GM12878 (cell line): ENCODE data around the gene WBP1L. TPM values are rescaled to one million over a fixed set of nuclear protein-coding genes. Genes with fewer than 3 reads are reported as not detected.

Experiments used
- ATAC-seq: fragments of 200-7000 bp; cut with Tn5 transposase; 3 replicates; pipeline ENCODE4 v1.9.1; 2020; ENCODE audit warnings: mild to moderate bottlenecking, moderate library complexity
- BruUV-seq: library from RNA; stranded (reverse); fragments of 400-500 nt; replicated peaks from 2 replicates; lab custom pipeline; 2021; lab: Mats Ljungman, UMichigan
- CTCF ChIA-PET: fragments of 300-600 bp; sonication (Branson Sonifier 250); formaldehyde crosslinking; extraction: SDS; loops from one replicate; lab custom pipeline; 2021; ENCODE audit warnings: inconsistent platforms; lab: Yijun Ruan, JAX
- POLR2A ChIA-PET: fragments of 350-600 bp; formaldehyde crosslinking; extraction: SDS; loops from one replicate; lab custom pipeline; 2021; ENCODE audit warnings: inconsistent platforms; lab: Charles Lee
- RAD21 ChIA-PET: fragments of 300-600 bp; sonication (Branson Sonifier 250); formaldehyde crosslinking; loops from one replicate; lab custom pipeline; 2023; ENCODE audit warnings: antibody characterized with exemption; ENCODE audit not compliant: unreplicated experiment; lab: Charles Lee
- SMC1A ChIA-PET: fragments of 300-600 bp; sonication (Branson Sonifier 250); formaldehyde crosslinking; loops from one replicate; lab custom pipeline; 2023; ENCODE audit not compliant: unreplicated experiment, uncharacterized antibody; lab: Charles Lee
- DNase-seq: peaks from one replicate; pipeline ENCODE4 v3.0.0-alpha.2; 2011; ENCODE audit warnings: low read depth, low spot score
- FAIRE-seq: peaks from 3 replicates; lab custom pipeline; 2011; peaks lifted over from hg19 to GRCh38; lab: Jason Lieb, UNC
- H2AFZ ChIP-seq: 2 replicates; pipeline ENCODE4 v1.6.0; 2011; ENCODE audit warnings: low read depth, low read length, control low read depth; ENCODE audit not compliant: control insufficient read depth
- H3K27ac ChIP-seq: 2 replicates; pipeline ENCODE4 v1.5.1; 2011; ENCODE audit warnings: control low read depth; ENCODE audit not compliant: control insufficient read depth, insufficient read depth
- H3K27me3 ChIP-seq, 2 experiments: replicated peaks in 1 of 2; 2 replicates each; pipeline versions ENCODE4 v1.6.0 to v1.6.1; 2011; ENCODE audit warnings: low read length in 1 of 2; ENCODE audit not compliant: control insufficient read depth in 2 of 2, insufficient read depth in 2 of 2
- H3K36me3 ChIP-seq, 2 experiments: 2 replicates each; pipeline ENCODE4 v1.5.1; 2011; ENCODE audit warnings: low read length in 1 of 2; ENCODE audit not compliant: control insufficient read depth in 2 of 2, insufficient read depth in 2 of 2
- H3K4me1 ChIP-seq: 2 replicates; pipeline ENCODE4 v1.6.1; 2011; ENCODE audit warnings: mild to moderate bottlenecking, low read length, moderate library complexity, mixed read lengths; ENCODE audit not compliant: control insufficient read depth, insufficient read depth
- H3K4me2 ChIP-seq: 2 replicates; pipeline ENCODE4 v1.6.0; 2011; ENCODE audit warnings: control low read depth; ENCODE audit not compliant: control insufficient read depth, insufficient read depth
- H3K4me3 ChIP-seq: fragments of 200-600 bp; sonication (generic); 2 replicates; pipeline ENCODE4 v1.5.1; 2016
- H3K79me2 ChIP-seq: 2 replicates; pipeline ENCODE4 v1.6.0; 2011; ENCODE audit warnings: low read length; ENCODE audit not compliant: control insufficient read depth, insufficient read depth
- H3K9ac ChIP-seq: 2 replicates; pipeline ENCODE4 v1.8.0; 2011; ENCODE audit warnings: low read length, control low read depth, mixed read lengths; ENCODE audit not compliant: control insufficient read depth, insufficient read depth
- H3K9me3 ChIP-seq: replicated peaks from 3 replicates; pipeline ENCODE4 v1.5.1; 2011; ENCODE audit warnings: mild to moderate bottlenecking, low read length; ENCODE audit not compliant: control insufficient read depth, insufficient read depth
- H4K20me1 ChIP-seq: 2 replicates; pipeline ENCODE4 v1.6.0; 2011; ENCODE audit not compliant: control insufficient read depth, insufficient read depth
- BMI1 ChIP-seq: fragments of 450-650 bp; IDR thresholded peaks from 2 replicates; pipeline ENCODE4 v1.6.1; 2016; ENCODE audit warnings: mild to moderate bottlenecking, moderate library complexity, borderline replicate concordance
- EZH2 ChIP-seq: IDR thresholded peaks from 2 replicates; pipeline ENCODE4 v1.6.1; 2012; ENCODE audit warnings: low read depth, mild to moderate bottlenecking, control low read depth, inconsistent platforms, low read length, borderline replicate concordance; ENCODE audit not compliant: control insufficient read depth
- HDGF ChIP-seq: fragments of 450-650 bp; IDR thresholded peaks from 2 replicates; pipeline ENCODE4 v1.6.1; 2016; ENCODE audit warnings: antibody characterized with exemption
- JUNB ChIP-seq: IDR thresholded peaks from 2 replicates; pipeline ENCODE4 v1.6.1; 2016; ENCODE audit warnings: antibody characterized with exemption, mild to moderate bottlenecking
- RCOR1 ChIP-seq: conservative IDR thresholded peaks from 2 replicates; pipeline ENCODE4 v1.6.1; 2012; ENCODE audit warnings: low read depth, low read length, improper control_type of control experiment
- SMAD1 ChIP-seq: fragments of 450-650 bp; IDR thresholded peaks from 2 replicates; pipeline ENCODE4 v1.6.1; 2018; ENCODE audit warnings: mild to moderate bottlenecking, low read depth; ENCODE audit not compliant: partially characterized antibody
- SUZ12 ChIP-seq: fragments of 200-600 bp; sonication (generic); IDR thresholded peaks from one replicate; pipeline ENCODE4 v1.6.1; 2018; ENCODE audit warnings: antibody characterized with exemption, mild to moderate bottlenecking; ENCODE audit not compliant: unreplicated experiment
- TAF1 ChIP-seq: IDR thresholded peaks from 2 replicates; pipeline ENCODE4 v1.6.1; 2011; ENCODE audit warnings: mild to moderate bottlenecking, low read depth, low read length, borderline replicate concordance
- ZNF217 ChIP-seq: fragments of 450-650 bp; IDR thresholded peaks from 2 replicates; pipeline ENCODE4 v1.6.1; 2017; ENCODE audit warnings: antibody characterized with exemption, mild to moderate bottlenecking
- WGBS: methylation state at CpG from one replicate; pipeline ENCODE4 v1.1.6; 2016; ENCODE audit warnings: low lambda C conversion rate; ENCODE audit not compliant: insufficient replicate concordance, insufficient coverage; ENCODE audit errors: missing lambda C conversion rate; 5-methylcytosine and 5-hydroxymethylcytosine counted together
- in situ Hi-C: fragments of 300-500 bp; cut with MboI; formaldehyde crosslinking; loops from 9 replicates; pipeline ENCODE4 v1.14.3; 2018; ENCODE audit warnings: mixed read lengths
- intact Hi-C: fragments of 100-400 bp; cut with micrococcal nuclease; formaldehyde crosslinking; loops from one replicate; pipeline ENCODE4 v1.14.2; 2022; ENCODE audit not compliant: unreplicated experiment
- polyA plus RNA-seq, 11 experiments: library from polyadenylated mRNA; depleted of rRNA in 4 of 11; unstranded in 6 of 11; stranded (reverse) in 5 of 11; fragments of >200 nt; fragmentation: Nextera tagmentation in 4 of 11; fragmentation: Illumina TruSeq in 1 of 11; extraction: Ambion mirVana in 4 of 11; extraction: Trizol in 1 of 11; gene quantifications; 1 replicate in 1 of 11; 2 replicates in 10 of 11; pipeline versions ENCODE4 v1.2.1 to v1.2.3, GENCODE V29; 2011 to 2016; ENCODE audit warnings: inconsistent platforms in 2 of 11, missing spikeins in 2 of 11, low read depth in 1 of 11
- total RNA-seq, 4 experiments: library from RNA; depleted of rRNA in 3 of 4; stranded (reverse); fragments of >200 nt in 3 of 4; fragmentation: Illumina TruSeq in 1 of 4; extraction: Trizol in 1 of 4; gene quantifications; 2 replicates each; pipeline versions ENCODE4 v1.2.1 to v1.2.3, GENCODE V29; 2013 to 2021
- TF ChIP-seq, protein P1 (sequence below): fragments of 450-650 bp; IDR thresholded peaks from 2 replicates; pipeline ENCODE4 v1.6.1; 2017; ENCODE audit warnings: mild to moderate bottlenecking
- TF ChIP-seq, protein P2 (sequence below): fragments of 150-350 bp; IDR thresholded peaks from 2 replicates; pipeline ENCODE4 v1.6.1; 2016; ENCODE audit warnings: low read depth, low read length

Gene WBP1L
- total and polyA plus RNA-seq, 10 of the 15 experiments (the other 5 are each of a cell fraction or from before 2014, with no cell fraction given) = 3.7 to 18.8 (median 12.3) TPM

DNA sequence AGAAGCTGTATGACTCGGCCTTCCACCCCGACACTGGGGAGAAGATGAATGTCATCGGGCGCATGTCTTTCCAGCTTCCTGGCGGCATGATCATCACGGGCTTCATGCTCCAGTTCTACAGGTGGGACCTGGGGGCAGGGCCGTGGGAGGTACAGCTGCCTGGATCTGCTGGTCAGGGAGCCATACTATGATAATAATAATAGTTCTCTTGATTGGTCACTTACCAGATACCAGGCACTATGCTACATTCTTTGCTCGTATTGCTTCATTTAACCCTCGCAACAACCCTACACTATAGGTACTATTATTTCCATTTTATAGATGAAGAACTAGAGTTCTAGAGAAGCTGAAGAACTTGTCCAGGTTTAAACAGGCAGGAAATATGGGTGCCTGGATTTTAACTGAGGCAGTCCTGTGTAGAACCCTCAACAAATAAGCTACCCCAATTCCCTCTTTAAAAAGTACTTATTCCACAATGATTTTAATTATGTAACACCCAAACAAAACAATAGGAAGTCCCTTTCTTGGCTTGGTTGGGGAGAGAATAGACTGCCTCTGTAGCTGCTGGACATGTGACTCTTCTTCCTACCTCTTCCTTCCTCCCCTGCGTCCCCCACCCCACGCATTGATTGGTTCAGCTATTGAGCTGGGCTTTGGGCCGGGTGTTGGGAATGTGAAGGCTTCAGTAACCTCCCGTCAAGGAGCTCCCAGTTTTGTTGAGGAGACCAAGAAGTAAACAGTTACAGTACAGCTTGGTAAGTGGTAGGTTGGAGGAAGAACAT, 16.5 kb upstream of the WBP1L start:
- no peaks in the 10 kb centered on the region for H3K27me3 ChIP-seq
- no peaks in the 10 kb centered on the region for H3K79me2 ChIP-seq
- ATAC-seq (no peak), FAIRE-seq (no peak), DNase-seq (no peak)
- in situ Hi-C loops = loop anchor here (5.0 kb wide), 1 partner anchor 175 kb away; no protein-coding TSS in a partner anchor
- no TSS peak for BruUV-seq
- no peak overlapping the region for H3K4me3 ChIP-seq
- ChIA-PET CTCF (interaction anchor here (0.6 to 2.9 kb wide), 11 partner anchors 11 to 260 kb away, joined by 3 to 13 read pairs (median 4); partner anchors contain the start of genes ARL3 and SFXN2), POLR2A (interaction anchor here (0.5 to 1.9 kb wide), 4 partner anchors 11 to 530 kb away, joined by 3 to 5 read pairs (median 4); no protein-coding TSS in a partner anchor), SMC1A (interaction anchor here (0.5 to 2.4 kb wide), 4 partner anchors 12 to 175 kb away, joined by 3 to 13 read pairs (median 3); partner anchors contain the start of genes ARL3 and SFXN2), RAD21 (interaction anchor here (1.0 to 2.4 kb wide), 2 partner anchors 12 to 174 kb away, joined by 5 to 10 read pairs; no protein-coding TSS in a partner anchor)
- H3K4me1 ChIP-seq = no peaks in the 10 kb centered on the region
- TF ChIP-seq BMI1 (no peak), SMAD1 (no peak), RCOR1 (no peak), EZH2 (no peak), TAF1 (no peak), SUZ12 (no peak), ZNF217 (no peak), JUNB (no peak), HDGF (no peak)
- TF ChIP-seq, protein P1, sequence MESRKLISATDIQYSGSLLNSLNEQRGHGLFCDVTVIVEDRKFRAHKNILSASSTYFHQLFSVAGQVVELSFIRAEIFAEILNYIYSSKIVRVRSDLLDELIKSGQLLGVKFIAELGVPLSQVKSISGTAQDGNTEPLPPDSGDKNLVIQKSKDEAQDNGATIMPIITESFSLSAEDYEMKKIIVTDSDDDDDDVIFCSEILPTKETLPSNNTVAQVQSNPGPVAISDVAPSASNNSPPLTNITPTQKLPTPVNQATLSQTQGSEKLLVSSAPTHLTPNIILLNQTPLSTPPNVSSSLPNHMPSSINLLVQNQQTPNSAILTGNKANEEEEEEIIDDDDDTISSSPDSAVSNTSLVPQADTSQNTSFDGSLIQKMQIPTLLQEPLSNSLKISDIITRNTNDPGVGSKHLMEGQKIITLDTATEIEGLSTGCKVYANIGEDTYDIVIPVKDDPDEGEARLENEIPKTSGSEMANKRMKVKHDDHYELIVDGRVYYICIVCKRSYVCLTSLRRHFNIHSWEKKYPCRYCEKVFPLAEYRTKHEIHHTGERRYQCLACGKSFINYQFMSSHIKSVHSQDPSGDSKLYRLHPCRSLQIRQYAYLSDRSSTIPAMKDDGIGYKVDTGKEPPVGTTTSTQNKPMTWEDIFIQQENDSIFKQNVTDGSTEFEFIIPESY = no peak
- TF ChIP-seq, protein P2, sequence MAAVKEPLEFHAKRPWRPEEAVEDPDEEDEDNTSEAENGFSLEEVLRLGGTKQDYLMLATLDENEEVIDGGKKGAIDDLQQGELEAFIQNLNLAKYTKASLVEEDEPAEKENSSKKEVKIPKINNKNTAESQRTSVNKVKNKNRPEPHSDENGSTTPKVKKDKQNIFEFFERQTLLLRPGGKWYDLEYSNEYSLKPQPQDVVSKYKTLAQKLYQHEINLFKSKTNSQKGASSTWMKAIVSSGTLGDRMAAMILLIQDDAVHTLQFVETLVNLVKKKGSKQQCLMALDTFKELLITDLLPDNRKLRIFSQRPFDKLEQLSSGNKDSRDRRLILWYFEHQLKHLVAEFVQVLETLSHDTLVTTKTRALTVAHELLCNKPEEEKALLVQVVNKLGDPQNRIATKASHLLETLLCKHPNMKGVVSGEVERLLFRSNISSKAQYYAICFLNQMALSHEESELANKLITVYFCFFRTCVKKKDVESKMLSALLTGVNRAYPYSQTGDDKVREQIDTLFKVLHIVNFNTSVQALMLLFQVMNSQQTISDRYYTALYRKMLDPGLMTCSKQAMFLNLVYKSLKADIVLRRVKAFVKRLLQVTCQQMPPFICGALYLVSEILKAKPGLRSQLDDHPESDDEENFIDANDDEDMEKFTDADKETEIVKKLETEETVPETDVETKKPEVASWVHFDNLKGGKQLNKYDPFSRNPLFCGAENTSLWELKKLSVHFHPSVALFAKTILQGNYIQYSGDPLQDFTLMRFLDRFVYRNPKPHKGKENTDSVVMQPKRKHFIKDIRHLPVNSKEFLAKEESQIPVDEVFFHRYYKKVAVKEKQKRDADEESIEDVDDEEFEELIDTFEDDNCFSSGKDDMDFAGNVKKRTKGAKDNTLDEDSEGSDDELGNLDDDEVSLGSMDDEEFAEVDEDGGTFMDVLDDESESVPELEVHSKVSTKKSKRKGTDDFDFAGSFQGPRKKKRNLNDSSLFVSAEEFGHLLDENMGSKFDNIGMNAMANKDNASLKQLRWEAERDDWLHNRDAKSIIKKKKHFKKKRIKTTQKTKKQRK = no peak
- peaks cover 6 to 16% of the 10 kb centered on the region in 2 experiments; a peak in 3 of 4 replicates for H3K36me3 ChIP-seq
- no peak overlapping the region for H3K9ac ChIP-seq
- no peak overlapping the region for H3K27ac ChIP-seq
- H4K20me1 ChIP-seq = no peaks in the 10 kb centered on the region
- no peaks in the 10 kb centered on the region for H3K9me3 ChIP-seq
- no peak overlapping the region for H3K4me2 ChIP-seq
- intact Hi-C loops = loop anchor here (5.0 to 10.0 kb wide), 2 partner anchors 110 to 338 kb away; partner anchors contain the start of gene CYP17A1
- WGBS = 81% methylated on average over 13 of the region's 13 CpGs
- H2AFZ ChIP-seq = no peak overlapping the region
